Measurements from ENCODE around the gene SLC25A21.
A peak's percentile ranks its signal among the peaks of the same experiment; 100 is the strongest.

SLC25A21 gene

DNA sequence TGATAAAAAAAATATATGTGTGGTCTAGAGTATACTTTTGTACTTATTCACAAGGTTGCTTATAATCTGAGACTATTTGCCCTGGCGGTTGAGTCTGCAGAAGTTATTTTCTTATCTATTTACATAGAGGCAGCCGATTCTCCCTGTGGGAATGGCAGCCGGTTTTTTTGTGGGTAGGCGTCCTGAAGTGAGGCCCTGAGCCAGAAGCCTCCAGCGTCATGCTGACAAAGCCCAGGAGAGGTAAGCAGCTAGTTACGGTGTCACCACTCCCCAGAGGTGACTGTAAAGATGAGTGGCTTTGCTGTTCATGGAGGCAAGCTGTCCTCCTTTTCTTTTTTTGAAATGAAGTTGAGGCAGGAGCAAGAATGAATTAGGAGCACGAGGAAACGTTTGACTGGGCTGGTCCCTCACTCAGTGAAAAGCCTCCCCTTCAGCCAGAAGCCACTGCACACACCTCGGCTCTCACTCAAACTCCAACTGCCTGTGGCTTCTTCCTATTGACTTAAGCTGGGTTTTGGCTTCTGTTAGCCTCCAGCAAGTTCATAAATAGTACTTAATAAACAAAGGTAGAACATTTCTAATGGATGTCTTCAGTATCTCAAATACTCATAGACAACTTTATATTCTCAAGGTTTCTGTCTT is 489.2 kb downstream of the SLC25A21 start:
- DNase-seq: no peak

DNA sequence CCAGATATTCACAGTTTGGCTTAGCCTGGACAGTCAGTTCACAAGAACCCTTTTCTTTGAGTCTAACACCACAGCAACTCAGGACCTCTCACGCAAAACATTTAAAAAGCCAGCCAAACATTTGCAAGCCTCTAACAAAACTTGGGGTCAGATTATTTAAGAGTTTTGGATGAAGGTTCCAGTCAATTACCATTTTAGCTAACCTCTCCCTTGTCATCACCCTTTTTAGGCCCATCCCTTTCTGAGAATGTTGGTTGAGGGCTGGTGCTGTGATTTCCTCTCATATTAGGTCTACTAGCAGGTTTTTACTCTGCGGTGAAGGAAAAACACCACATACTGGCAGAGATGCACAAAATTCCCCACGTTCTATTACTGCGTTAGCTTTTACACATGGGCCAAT is 490.1 kb downstream of the SLC25A21 start:
- no peak for DNase-seq

DNA sequence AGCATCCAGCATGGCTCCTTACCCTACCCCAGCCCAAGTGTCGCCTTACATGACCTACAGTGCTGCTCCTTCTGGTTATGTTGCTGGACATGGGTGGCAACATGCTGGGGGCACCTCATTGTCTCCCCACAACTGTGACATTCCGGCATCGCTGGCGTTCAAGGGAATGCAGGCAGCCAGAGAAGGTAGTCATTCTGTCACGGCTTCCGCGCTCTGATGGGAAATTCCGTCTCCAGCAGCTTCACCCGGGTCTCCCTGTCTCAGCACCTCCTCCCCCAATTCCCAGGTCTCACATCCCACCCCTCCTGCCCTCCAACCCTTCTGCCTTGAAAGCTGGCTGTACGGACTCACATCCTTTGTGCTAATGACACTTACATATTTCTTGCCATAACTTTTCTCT is 496.2 kb downstream of the SLC25A21 start:
- no peak for DNase-seq

DNA sequence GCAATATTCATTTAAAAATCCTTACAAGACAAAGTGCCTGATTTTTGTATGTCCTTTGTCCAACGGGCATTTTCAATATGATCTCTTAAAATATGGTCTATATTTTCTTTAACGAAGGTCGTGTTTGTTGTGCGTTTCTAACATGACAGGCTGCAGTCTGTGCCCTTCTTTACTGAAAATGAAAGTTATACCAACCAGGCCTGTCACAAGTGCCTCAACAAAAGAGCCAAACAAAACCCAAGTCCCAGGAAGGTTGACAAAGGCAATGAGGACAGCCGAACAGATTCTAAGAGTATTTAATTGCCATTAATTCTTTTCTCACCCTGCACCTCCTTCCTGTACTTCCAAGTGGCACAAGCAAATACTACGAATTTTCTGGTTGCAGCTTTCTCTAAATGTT is 496.8 kb downstream of the SLC25A21 start:
- no peak for DNase-seq

DNA sequence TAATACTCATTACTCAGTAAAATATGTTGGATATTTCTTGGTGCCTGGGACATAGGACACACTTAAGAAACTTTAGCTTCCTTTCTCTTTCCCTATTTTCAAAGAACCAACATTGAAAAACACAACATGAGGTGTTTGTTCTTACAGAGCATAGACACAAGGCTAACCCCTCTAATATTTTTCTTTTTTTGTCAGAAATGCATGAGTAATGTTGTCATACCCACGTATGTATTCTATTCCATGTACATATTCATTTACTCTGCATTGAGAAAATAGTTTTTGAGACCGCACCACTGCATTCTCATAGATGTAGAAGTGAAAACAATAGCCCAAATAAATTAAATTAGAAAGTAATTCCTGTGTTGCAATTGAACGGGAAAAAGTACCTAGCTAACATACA is 497.7 kb downstream of the SLC25A21 start:
- DNase-seq: no peak

DNA sequence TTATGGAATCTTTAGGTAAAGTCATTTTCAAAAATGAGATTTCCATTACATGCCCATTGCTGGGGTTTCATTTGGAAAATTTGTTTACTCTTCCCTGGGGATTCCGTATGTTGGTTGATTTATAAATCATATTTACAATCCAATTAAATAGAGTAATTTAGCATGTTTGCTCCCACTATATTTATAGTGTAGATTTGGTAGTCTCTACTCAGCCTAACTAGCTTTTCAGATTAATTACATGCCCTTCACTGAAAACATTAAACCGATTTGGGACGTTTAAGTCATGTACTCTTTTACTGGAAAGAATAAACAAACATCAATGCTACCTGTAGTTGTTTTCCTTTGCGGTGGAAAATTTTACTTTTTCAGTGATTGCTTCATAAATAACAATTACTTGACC is 500.3 kb downstream of the SLC25A21 start:
- DNase-seq: no peak

DNA sequence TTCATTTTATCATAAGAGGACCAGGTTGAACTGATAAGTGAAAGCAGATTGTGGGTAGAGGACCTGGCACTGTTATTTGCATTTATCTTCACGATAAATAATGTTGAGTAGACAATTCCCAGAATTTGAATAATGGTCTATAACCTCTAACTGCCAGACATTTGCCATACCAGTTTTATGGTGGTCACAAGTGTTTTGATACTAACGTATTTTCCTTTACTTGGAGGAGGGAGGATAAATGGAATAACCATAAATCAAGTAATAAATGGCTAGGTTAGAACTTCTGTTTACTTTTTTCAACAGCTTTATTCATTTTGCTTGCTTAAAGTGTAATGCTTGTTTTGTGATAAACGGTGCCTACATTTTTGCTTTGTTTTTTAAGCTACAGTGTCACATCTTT is 501.3 kb downstream of the SLC25A21 start:
- no peak for DNase-seq

DNA sequence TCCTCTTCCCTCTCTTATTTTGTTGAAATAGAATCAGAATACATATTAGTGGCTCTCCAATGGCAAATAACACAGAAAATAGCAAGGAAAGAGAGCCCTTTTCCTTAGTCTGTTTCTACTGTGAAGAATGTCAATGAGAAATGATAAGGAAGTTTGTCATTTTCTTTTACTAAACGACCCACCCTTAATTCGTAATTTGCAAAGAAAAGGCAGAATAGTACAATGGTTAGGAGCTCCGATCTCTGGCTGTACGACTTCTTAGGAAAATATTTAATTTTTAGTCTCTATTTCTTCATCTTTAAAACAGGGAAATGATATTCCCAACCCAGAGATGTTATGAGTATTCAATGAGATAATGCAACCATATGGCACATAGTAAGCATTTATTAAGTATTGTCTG is 504.7 kb downstream of the SLC25A21 start:
- DNase-seq: no peak

DNA sequence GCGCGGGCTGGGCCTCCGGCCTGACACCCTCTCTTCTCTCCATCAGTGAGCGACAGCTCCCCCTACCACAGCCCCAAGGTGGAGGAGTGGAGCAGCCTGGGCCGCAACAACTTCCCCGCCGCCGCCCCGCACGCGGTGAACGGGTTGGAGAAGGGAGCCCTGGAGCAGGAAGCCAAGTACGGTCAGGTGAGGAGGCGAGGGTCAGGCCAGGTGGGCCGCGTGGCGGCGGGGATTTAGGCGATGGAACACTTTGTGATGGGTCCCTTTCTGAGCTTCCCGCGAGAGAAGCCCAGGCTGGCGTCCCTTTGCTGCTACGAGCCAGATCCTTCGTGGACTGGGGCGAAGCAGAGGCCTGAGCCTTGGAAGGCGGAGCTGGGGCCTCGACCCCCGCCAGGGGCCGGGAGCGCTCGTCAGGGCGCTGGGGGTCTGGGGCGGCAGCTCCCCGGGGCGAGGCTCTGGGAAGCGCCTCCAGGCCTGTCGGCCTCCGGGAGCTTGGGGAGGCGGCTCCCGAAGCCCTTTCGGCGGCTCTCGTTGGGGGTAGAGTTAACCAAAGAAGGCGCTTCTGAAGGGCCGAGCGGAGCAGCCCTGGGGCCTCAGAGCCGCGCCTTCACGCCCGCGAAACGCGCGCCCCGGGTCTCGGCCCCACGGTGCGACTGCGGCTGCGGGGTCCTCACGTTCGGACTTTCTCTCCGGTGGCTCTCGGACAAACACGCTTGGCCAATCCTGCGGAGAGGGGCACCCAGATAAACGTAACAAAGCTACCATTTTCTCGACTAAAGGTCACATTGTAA is 505.8 kb downstream of the SLC25A21 start:
- no peak for DNase-seq

DNA sequence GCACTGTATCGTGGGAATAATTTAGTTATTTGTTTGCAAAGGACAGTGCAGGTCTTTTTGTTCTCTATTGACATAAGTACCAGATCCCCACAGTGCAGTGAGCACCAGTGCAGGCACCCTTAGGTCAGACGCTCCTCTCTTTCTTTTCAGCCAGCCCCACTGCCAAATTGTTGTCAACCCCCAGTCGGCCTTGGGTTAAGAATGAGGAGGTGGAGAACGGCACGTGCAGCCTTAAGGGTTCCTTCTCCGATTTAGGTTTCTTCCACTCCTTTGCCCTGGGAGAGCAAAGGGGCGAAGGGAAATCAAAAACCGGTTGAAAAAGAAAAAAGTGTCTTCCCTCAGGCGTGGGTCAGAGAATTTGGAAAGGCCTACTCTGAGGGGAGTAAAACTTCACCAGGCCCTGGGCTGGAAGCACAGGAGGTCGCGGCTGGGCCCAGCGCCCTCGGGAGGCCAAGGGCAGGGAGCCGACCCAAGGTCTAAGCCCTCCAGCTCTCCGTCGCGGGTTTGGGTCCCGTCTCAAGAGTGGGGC is 506.5 kb downstream of the SLC25A21 start:
- no peak for DNase-seq

DNA sequence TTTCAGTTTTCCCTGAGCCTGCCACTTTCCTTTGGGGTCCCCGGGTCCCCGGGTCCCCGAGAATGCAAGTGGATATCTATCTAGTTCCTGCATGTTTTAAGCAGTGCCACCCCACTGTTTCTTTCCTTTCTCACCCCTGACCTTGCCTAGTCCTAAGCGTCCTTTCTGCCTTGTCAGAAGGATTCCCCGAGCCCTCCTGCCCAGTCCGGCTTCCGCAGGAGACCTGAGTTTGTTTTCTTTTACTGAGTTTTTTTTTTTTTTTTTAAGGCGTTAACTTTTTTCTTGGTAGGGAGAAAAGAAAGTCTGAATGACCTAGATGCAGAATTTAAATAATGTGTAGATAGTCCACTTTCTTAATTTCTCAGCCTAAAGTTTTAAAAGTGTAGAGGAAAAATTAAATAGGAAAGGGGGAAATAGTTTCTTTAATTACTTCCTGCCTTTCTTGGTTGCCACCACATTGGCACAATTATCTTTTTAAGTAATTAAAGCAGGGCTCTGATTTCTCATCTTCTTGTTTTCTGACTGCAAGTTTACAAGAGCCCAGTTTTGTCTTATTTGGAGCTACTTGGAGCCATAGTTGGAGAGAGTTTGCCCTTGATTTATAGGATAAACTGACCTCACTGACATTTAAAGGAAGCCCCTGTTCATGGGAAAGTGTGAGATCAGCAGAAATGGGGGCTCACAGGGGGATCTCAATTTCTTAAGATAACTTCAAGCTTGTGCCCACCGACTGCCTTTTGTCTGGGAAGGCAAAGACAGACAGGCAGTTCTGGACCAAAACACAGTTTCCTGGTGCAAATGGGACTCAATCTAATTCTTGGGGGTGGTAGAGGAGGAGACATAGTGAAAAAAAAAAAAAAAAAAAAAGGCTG is 507.8 kb downstream of the SLC25A21 start:
- no peak for DNase-seq

DNA sequence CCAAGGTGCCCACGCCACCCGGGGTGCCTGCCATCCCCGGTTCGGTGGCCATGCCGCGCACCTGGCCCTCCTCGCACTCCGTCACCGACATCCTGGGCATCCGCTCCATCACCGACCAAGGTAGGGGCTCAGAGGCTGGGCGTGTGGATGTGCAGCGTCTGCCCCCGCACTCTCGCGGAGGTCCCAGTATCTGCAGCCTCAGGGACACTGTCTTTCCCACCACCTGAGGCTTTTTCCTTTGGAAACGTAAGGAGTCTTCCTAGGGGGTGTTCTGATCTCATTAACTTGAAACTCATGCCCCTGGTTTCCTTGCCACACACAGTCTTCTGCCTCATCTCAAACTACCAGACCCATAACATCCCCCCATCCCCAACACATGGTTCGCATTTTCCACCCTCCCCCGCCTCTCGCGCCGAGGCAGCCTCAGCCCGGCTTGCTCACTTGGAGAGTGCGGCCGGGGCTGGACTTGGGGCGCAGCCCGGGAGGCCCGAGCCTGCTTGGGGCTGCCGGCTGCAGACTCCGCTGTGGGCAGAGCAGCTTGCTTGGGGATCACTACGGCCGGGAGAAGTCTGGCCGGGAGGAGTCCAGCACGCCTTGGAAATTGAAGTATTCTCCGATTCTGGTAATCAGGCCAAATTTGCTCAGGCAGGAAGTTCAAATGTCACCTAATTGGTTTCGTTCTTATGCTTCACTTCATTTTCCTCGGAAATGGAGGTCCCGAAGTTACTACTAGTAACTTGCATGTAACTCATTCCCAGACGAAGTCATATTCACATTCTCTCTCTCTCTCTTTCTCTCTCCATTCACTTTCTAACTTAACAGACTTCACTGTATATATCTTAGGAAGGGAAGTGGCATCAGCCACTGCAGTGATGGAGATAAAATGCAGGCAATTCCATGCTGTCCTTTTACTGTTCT is 508.7 kb downstream of the SLC25A21 start:
- no peak for DNase-seq

DNA sequence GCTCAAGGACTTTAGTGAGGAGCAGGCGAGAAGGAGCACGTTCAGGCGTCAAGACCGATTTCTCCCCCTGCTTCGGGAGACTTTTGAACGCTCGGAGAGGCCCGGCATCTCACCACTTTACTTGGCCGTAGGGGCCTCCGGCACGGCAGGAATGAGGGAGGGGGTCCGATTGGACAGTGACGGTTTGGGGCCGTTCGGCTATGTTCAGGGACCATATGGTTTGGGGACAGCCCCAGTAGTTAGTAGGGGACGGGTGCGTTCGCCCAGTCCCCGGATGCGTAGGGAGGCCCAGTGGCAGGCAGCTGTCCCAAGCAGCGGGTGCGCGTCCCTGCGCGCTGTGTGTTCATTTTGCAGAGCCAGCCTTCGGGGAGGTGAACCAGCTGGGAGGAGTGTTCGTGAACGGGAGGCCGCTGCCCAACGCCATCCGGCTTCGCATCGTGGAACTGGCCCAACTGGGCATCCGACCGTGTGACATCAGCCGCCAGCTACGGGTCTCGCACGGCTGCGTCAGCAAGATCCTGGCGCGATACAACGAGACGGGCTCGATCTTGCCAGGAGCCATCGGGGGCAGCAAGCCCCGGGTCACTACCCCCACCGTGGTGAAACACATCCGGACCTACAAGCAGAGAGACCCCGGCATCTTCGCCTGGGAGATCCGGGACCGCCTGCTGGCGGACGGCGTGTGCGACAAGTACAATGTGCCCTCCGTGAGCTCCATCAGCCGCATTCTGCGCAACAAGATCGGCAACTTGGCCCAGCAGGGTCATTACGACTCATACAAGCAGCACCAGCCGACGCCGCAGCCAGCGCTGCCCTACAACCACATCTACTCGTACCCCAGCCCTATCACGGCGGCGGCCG is 509.6 kb downstream of the SLC25A21 start:
- DNase-seq: no peak

DNA sequence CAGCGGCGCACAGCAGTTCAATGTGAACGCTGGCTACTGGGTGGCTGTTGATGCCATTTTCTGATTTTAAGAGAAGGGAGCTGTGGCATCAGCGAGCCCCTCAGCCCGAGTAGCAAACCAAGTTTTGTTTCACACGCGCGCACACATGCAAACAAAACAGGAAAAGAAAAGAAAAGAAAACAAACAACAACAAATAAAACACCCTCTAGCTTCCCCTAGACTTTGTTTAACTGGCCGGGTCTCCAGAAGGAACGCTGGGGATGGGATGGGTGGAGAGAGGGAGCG is 510.2 kb downstream of the SLC25A21 start:
- no peak for DNase-seq

DNA sequence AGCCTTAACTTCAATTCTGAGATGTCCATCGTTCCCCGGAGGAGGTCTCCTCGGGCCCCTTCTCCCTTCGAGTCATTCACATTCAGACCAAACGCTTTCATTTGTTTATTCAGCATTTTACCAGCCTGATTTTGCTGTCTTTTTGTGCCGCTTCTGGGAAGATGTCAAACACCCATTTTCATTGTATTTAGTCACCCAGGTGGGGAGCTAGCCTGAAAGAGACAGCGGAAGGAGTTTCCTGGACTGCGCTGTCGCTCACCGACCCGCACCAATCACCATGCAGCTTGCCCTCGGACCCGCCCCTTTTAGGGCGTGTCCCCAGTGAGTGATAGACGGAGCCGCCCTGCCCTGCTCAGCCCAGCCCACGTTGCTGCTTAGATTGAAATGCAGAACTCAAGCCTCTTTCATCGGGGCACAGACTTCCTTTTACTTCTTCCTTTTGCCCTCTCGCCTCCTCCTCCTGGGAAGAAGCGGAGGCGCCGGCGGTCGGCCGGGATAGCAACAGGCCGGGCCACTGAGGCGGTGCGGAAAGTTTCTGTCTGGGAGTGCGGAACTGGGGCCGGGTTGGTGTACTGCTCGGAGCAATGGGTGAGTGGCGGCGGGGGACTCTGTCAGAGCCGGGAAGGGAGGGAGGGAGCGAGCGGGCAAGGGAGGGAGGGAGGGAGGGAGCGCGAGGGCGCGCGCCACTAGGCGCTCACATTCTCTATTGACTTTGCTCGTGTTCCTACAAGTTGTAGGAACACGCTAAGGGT is 510.7 kb downstream of the SLC25A21 start, which contains the start of gene PAX9:
Gene PAX9, plus strand, starts transcription at position 355 of the 752 bp plus-strand sequence. Its CDS starts 230 bp downstream, at position 585.
- DNase-seq: peak; percentile 18

DNA sequence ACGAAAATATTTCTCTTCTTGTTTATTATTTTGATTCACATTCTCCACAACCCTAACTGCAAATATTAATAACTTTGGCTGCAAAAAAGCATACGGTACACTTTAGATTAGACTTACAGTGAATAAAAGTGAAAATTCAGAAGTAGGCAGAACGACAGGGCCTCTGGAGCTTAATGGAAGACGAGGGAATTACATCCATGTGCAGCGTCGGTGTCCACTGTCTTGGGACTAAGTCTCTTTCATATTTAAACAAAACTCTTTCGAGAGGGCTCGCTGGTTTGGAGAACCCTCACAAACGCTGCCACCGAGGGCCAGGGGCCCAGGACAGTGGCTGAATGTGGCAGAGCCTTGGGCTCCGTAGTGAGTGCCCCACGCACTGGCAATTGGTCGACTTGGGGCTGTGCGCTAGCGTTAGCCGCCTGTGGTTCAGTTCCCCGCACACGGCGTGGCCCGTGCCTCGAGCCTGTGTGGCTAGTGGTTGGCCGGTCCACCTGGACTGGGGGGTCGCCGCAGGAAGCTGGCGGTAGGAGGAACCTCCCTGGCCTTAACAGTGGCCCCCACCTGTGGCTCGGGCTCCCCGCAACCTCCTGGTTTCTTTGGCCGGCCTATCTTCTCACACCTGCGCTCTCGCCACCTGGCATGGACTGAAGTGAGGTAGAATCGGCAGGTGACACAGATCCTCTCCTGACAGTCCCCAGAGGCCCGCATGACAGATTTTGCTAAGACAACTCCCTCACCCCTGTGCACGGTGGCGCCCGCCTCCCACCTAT is 511.5 kb downstream of the SLC25A21 start:
- no peak for DNase-seq

DNA sequence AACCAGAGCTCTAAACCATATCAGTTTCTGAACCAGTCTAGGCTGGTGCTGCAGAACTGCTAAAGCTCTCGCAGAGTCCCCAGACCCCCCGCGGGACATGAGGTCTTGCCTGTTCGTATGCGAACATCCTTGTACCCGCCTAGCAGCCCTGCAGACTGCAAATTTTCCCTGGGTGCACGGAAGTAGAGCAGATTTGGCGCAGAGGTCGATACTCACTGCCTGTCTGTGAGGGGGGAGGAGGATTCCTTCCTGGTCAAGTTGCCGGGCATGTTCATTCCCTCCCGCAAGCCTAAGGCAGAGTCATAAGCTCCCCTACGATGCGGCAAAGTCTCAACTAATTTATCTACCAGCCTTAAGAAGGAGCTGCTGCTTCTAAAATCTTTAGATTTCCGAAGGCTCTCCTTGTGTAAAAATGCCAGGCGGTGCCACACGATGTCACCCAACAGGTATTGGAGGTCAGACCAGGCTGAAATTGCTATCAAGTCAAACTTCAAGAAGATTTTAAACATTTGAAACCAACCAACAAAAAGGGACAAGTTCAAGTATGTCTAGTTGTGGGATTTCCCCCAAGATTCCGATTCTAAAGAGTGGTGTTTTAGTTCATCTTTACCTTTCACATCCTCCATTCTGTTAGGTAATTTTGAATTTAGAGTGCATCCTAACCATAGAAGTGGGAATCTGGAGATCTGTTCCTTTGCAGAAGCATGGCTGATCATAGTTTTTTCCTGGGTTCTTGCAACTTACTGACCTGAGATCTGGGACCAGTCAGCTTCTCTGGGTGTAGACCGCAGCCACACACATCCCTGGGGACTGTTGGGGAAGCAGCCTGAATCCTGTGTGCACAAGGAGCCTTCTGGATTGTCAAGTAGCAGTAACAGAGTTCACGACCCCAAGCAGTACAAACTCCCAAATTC is 512.3 kb downstream of the SLC25A21 start:
- no peak for DNase-seq

DNA sequence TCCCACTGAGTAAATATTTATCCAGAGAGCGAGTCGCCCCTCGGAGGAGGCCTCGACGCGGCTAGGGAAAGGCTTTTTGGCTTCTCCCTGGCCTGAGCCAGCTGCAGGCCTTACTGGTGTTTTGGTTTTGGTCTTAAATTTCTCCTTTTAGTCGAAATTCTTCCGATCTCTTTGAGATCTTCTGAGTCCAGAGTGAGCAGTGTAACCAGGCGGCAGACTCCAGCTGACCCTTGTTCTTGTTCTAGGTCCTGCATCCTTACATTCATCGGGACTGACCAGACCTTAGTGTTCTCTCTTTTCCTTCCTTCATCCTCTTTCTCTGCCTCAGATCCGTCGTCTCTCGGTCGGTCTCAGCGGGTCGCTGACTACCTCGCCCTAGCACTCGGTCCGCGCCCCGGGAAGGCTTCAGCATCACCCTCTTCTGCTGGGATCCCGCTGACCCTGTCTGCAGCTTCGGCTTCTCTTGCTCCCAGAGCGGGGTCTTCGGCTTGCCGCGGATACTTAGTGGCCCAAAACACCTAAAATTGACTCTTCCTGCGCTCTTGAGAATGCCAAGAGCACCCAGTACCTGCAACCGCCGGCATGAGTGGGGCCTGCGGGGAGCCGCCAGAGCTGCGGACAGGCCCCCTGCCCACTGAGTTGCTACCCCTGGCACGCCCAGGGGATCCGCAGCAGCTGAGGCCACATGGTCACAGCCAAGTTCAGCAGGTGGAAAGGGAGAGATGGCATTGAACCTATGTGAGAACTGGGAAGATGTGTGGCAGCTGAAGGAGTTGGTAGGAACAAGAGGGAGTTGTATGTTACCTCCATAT is 513.2 kb downstream of the SLC25A21 start:
- no peak for DNase-seq
